ENCODE data around the gene TEX26.

The TEX26 gene

DNA sequence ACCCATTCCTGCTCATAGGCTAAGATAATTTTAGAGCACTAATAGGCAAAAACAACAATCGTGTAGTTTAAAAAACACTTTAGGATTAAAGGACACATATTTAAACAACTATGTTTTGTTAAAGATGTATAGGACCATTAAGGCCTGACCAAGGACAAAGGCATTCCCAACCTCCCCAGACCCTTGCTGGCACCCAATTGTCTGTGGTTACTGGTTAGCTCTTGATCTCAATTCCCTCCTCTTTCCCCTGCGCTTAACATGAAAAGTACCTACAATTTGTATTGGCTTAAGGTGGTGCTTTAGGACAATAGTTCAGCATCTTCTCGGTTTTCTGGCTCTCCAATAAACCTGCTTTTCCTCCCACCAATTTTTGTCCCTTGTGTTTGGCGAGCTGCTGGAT, 51.0 kb downstream of the TEX26 start:
- TF ChIP-seq CTCF (IDR thresholded peaks at IDR 0.05; ENCODE audit: low read depth, low read length): no peak
- DNase-seq (ENCODE audit: low read depth in 2 of 2): no peak
- no peak overlapping the region for H3K4me3 ChIP-seq (replicated peaks in 1 of 2; ENCODE audit: low read depth in 2 of 2, low read length in 2 of 2)

GRCh38 chr13:30984620-30985019, 52.2 kb downstream of the TEX26 start:
- H3K4me3 ChIP-seq (replicated peaks in 1 of 2; ENCODE audit: low read depth in 2 of 2, low read length in 2 of 2): no peak overlapping the region
- TF ChIP-seq CTCF (IDR thresholded peaks at IDR 0.05; ENCODE audit: low read depth, low read length): no peak
- no peak for DNase-seq (ENCODE audit: low read depth in 2 of 2)

DNA sequence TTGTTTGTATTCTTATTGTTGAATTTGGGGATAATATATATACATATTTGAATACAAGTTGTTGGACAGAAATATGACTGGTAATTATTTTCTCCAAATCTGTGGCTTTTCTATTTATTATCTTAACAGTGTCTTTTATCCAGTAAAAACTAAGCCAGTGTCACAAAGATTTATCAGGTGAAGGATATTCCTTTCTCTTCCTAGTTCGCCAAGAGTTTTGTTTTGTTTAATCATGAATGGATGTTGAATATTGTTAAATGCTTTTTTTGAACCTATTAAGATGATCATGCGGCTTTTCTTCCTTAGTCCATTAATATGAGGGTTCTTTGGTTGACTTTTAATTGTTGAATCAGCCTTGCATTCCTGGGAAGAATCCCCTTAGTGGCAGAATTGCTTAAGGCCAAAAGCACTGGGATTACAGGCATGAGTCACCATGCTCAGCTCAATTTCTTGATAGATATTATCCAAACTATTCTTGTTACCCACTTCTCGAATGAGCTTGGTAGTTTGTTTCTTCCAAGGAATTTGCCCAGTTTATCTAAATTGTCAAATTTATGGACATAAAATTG, 53.3 kb downstream of the TEX26 start:
- no peak overlapping the region for H3K4me3 ChIP-seq (replicated peaks in 1 of 2; ENCODE audit: low read depth in 2 of 2, low read length in 2 of 2)
- DNase-seq (ENCODE audit: low read depth in 2 of 2): peak; percentile 30 to 52
- no peak for TF ChIP-seq CTCF (IDR thresholded peaks at IDR 0.05; ENCODE audit: low read depth, low read length)

GRCh38 chr13:30991184-30991583, 58.7 kb downstream of the TEX26 start:
- no peak overlapping the region for H3K4me3 ChIP-seq (replicated peaks in 1 of 2; ENCODE audit: low read depth in 2 of 2, low read length in 2 of 2)
- no peak for TF ChIP-seq CTCF (IDR thresholded peaks at IDR 0.05; ENCODE audit: low read depth, low read length)
- DNase-seq (ENCODE audit: low read depth in 2 of 2): no peak

- no peak overlapping the region for H3K4me3 ChIP-seq (replicated peaks in 1 of 2; ENCODE audit: low read depth in 2 of 2, low read length in 2 of 2)
- no peak for DNase-seq (ENCODE audit: low read depth in 2 of 2)
- no peak for TF ChIP-seq CTCF (IDR thresholded peaks at IDR 0.05; ENCODE audit: low read depth, low read length)
Measured at GRCh38 chr13:30991922-30992321, 59.5 kb downstream of the TEX26 start.

DNA sequence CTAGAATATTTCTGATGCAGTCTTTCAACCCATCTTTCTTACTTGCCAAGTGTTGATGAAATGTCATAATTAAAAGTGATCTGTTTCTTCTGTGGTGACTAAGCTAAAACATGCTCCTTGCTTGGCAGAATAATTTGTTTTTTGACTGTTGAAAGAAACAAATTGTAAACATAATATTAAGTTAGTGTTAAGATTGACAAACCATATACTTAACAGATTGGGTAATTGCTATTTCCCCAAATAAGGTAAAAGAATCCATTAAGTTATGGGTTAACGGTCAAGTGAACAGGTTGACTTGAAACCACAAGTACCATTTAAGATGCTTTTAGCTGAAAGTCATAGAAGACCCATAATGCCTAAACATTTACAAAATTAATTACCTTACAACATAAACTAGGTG, 62.9 kb downstream of the TEX26 start:
- TF ChIP-seq CTCF (IDR thresholded peaks at IDR 0.05; ENCODE audit: low read depth, low read length): no peak
- no peak for DNase-seq (ENCODE audit: low read depth in 2 of 2)
- H3K4me3 ChIP-seq (replicated peaks in 1 of 2; ENCODE audit: low read depth in 2 of 2, low read length in 2 of 2): no peak overlapping the region

- H3K4me3 ChIP-seq (replicated peaks in 1 of 2; ENCODE audit: low read depth in 2 of 2, low read length in 2 of 2): no peak overlapping the region
- no peak for TF ChIP-seq CTCF (IDR thresholded peaks at IDR 0.05; ENCODE audit: low read depth, low read length)
- DNase-seq (ENCODE audit: low read depth in 2 of 2): no peak
Measured at GRCh38 chr13:30997697-30998096, 65.2 kb downstream of the TEX26 start.

All from cardiac fibroblast (primary cell).